Measurements from ENCODE around the gene ABHD12. TPM values are rescaled to one million over a fixed set of nuclear protein-coding genes. Genes with fewer than 3 reads are reported as not detected.

Gene ABHD12
- total RNA-seq, 1 experiment from 2014 or later = 48.3 TPM

- H3K9me3 ChIP-seq (ENCODE audit: low read length) = no peaks in the 10 kb centered on the region
- ATAC-seq = no peak
- CTCF ChIA-PET = no interaction called here
- DNase-seq = no peak
- TF ChIP-seq EZH2 (IDR thresholded peaks at IDR 0.05; ENCODE audit: low read length, unreplicated experiment) = no peak
- no peak for TF ChIP-seq EZH2phosphoT487 (IDR thresholded peaks at IDR 0.05; ENCODE audit: borderline replicate concordance, low read length)
- TF ChIP-seq CTCF (conservative IDR thresholded peaks at IDR 0.05; ENCODE audit: low read depth, low read length) = no peak
- H3K4me1 ChIP-seq (ENCODE audit: insufficient read depth, low read length) = peaks cover 12% of the 10 kb centered on the region
- H3K9me2 ChIP-seq (replicated peaks; ENCODE audit: low read length) = no peaks in the 10 kb centered on the region
- no peak overlapping the region for H2AFZ ChIP-seq (ENCODE audit: low read length)
- no peaks in the 10 kb centered on the region for H4K20me1 ChIP-seq (ENCODE audit: low read length)
- H3K27ac ChIP-seq (ENCODE audit: low read length) = no peak overlapping the region
- POLR2A ChIA-PET (ENCODE audit: unreplicated experiment) = no interaction called here
- H3K4me2 ChIP-seq (ENCODE audit: low read length) = no peak overlapping the region
- H3K79me2 ChIP-seq (ENCODE audit: low read length) = no peaks in the 10 kb centered on the region
- no TSS peak for BruUV-seq (replicated peaks)
- no peaks in the 10 kb centered on the region for H3F3A ChIP-seq (ENCODE audit: low read length, unreplicated experiment)
- no peak overlapping the region for H3K4me3 ChIP-seq (ENCODE audit: low read length)
- H3K36me3 ChIP-seq (ENCODE audit: low read depth, low read length) = no peaks in the 10 kb centered on the region
- no peak overlapping the region for H3K9ac ChIP-seq (ENCODE audit: low read length)
- H3K27me3 ChIP-seq (ENCODE audit: low read length) = no peaks in the 10 kb centered on the region
- intact Hi-C loops (cut with micrococcal nuclease) = no loop called here
Measured at GRCh38 chr20:25317351-25318075, 73.1 kb downstream of the ABHD12 start.

GRCh38 chr20:25316506-25317190, 74.0 kb downstream of the ABHD12 start:
- Histone ChIP-seq H4K20me1 (ENCODE audit: low read length) (no peaks in the 10 kb centered on the region), H3K9ac (ENCODE audit: low read length) (no peak overlapping the region), H3K4me2 (ENCODE audit: low read length) (no peak overlapping the region), H3K4me1 (ENCODE audit: insufficient read depth, low read length) (peaks cover 12% of the 10 kb centered on the region), H3K4me3 (ENCODE audit: low read length) (no peak overlapping the region), H2AFZ (ENCODE audit: low read length) (no peak overlapping the region), H3K9me3 (ENCODE audit: low read length) (no peaks in the 10 kb centered on the region), H3K79me2 (ENCODE audit: low read length) (no peaks in the 10 kb centered on the region), H3K27ac (ENCODE audit: low read length) (no peak overlapping the region), H3K9me2 (replicated peaks; ENCODE audit: low read length) (no peaks in the 10 kb centered on the region), H3K27me3 (ENCODE audit: low read length) (no peaks in the 10 kb centered on the region), H3F3A (ENCODE audit: low read length, unreplicated experiment) (no peaks in the 10 kb centered on the region), H3K36me3 (ENCODE audit: low read depth, low read length) (no peaks in the 10 kb centered on the region)
- intact Hi-C loops (cut with micrococcal nuclease) = no loop called here
- POLR2A ChIA-PET (ENCODE audit: unreplicated experiment) = no interaction called here
- BruUV-seq (replicated peaks) = no TSS peak
- no peak for ATAC-seq
- no peak for DNase-seq
- TF ChIP-seq CTCF (conservative IDR thresholded peaks at IDR 0.05; ENCODE audit: low read depth, low read length) (no peak), EZH2phosphoT487 (IDR thresholded peaks at IDR 0.05; ENCODE audit: borderline replicate concordance, low read length) (no peak)
- CTCF ChIA-PET = no interaction called here

All from PC-3 (cell line).